GM19328 (cell line): ENCODE results near the gene RYR1.
"Not testable (repeated sequence)": the region's sequence is repeated elsewhere in the genome, so short reads cannot be mapped to it uniquely, and the experiment has no call there.

Experiments
- ATAC-seq: cut with Tn5 transposase; IDR thresholded peaks from one replicate; pipeline ENCODE4 v1.9.1; 2021; ENCODE audit warnings: mild to moderate bottlenecking, moderate library complexity; ENCODE audit not compliant: unreplicated experiment

The RYR1 gene

GRCh38 chr19:38599722-38600121 lies 166.2 kb downstream of the RYR1 start:
- no peak for ATAC-seq

- not testable (repeated sequence) for ATAC-seq
Measured at GRCh38 chr19:38602856-38603255, 169.4 kb downstream of the RYR1 start.

DNA sequence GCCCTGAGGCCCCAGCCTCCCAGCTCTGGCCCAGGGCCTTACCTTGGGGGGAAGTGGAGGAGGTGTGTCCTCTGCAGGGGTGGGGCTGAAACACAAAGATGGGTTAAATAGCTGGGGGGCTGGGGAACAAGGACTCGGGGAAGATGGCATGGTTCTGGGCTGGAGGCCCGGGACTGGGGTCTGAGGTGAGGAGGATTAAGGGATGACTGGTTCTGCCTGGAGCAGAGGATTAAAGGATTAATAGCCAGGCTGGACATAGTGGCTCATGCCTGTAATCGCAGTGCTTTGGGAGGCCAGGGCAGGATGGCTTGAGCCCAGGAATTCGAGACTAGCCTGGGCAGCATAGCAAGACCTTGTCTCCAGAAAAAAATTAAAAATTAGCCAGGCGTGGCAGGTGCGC lies 172.6 kb downstream of the RYR1 start:
- ATAC-seq: no peak

DNA sequence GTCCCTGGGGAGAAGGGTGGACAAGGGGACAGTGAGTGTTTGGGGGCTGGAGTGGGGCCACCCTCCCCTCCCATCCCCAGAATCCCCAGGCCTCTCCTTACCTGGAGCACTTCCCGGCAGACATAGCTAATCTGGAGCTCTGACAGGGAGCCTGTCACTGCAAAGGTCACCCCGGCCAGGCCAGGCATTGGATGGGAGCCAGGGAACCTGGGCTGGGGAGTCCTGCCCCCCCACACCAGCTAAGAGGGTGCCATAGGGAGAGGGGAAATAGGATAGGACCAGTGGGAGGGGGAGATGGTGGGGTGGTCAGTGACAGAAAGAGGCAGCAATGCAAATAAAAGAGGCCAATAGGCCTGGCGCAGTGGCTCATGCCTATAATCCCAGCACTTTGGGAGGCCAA lies 180.8 kb downstream of the RYR1 start:
- no peak for ATAC-seq

DNA sequence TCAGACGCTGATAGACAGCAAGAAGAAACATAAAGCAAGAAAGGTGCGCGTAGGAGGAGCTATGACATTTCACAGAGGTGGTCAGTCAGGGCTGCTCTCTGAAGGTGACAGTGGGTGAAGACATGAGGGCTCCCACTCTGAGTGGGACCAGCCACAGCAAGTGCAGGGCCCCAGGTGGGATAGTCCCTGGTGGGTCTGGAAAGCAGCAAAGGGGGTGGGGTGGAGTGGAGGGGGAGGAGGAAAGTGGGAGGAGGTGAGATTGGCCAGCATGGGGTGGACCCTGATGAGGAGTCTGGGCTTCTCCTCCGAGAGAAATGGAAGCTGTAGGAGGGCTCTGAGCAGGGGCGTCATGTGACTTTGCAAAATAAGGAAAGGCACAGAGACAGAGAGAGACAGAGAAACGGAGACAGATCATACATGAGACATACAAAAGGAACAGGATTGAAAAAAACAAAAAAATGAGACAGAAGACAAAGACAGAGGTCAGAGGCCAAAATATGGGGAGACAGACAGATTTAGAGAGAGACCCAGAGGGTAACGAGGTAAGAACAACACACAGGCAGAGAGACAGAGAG lies 181.6 kb downstream of the RYR1 start:
- ATAC-seq: no peak

DNA sequence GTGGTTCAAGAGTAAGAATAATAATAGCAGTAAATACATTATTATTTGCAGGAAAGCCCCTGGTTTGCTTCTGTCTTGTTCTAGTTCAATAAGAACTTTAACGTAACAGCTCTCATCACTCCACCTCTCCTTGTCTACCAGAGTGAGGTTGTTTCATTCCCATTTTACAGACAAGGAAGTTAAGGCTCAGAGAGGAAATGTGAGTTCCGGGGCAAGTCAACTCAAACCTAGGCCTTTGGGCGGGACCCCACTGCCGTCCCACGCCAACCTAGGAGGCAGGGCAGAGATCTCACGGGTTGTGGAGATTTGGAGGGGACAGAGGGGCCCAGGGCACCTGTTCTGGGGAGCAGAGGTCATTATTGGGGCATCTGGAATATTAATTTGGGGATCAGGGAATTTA lies 182.8 kb downstream of the RYR1 start:
- ATAC-seq: no peak

- no peak for ATAC-seq
Measured at GRCh38 chr19:38617283-38617763, 183.8 kb downstream of the RYR1 start.

GRCh38 chr19:38617764-38618589 lies 184.5 kb downstream of the RYR1 start, which contains the start of gene MAP4K1:
MAP4K1 (minus strand) TSS chr19:38617953; CDS start chr19:38617895, 58 bp downstream.
- ATAC-seq: peak; percentile 40

GRCh38 chr19:38618590-38619360 lies 185.3 kb downstream of the RYR1 start, which contains the start of gene EIF3K:
EIF3K (plus strand) TSS chr19:38619188; CDS start chr19:38619269, 81 bp downstream.
- ATAC-seq: peak; percentile 59

DNA sequence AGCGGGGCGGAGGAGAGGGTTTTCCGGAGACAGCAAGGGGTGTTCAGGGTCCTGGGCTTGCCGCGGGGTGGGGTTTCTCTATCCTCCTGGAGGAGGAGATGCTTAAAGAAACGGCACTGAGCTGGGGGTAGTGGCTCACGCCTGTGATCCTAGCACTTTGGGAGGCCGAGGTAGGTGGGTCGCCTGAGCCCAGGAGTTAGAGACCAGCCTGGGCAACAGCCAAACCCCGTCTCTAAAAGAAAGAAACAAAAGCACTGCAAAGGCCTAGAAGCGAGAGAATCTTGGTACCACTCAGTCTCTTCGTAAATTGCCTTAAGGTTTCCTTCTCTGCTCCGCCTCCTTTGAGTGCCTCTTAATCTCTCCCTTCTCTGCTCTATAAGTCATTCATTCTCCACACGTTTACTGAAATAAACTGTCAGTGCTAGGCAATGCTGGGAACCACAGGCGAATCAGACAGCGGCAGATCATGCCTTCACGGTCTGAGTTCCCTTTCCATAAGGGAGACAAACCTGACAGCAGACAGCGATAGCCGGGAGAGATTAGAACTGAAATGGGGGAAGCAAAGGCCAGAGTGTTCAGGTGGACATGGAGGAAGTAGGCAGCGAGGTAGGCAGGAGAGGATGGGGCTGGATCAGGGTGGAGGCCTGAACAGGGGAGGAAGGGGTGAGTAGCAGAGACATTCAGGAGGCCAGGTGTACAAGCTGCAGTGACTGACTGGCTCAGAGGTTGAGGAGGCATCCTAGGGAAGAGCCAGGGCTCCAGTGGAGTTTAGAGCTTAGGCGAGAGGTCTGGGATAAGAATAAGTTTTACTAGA lies 186.1 kb downstream of the RYR1 start:
- no peak for ATAC-seq

GRCh38 chr19:38624822-38625221 lies 191.3 kb downstream of the RYR1 start:
- ATAC-seq: no peak

- ATAC-seq: no peak
Measured at GRCh38 chr19:38626401-38626800, 192.9 kb downstream of the RYR1 start.

DNA sequence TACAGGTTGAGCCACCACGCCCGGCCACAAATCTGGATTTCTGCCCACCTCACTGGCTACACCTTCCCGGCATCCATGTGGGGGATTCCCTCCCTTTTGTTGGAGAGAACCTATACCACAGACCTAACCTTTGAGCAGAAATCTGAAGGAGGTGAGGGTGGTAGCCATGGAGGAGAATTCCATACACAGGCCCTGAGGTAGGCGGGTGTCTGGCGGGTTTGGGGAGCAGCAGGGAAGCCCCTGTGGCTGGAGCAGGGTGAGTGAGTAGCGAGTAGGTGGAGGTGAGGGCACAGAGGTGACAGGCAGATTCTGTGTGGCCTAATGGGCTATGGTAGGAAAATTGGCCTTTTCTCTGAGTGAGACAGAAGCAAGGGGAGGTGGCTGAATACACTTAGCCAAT lies 196.1 kb downstream of the RYR1 start:
- ATAC-seq: no peak

DNA sequence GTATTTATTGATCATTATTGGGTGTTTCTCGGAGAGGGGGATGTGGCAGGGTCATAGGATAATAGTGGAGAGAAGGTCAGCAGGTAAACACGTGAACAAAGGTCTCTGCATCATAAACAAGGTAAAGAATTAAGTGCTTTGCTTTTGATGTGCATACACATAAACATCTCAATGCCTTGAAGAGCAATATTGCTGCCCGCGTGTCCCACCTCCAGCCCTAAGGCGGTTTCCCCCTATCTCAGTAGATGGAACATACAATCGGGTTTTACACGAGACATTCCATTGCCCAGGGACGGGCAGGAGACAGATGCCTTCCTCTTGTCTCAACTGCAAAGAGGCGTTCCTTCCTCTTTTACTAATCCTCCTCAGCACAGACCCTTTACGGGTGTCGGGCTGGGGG lies 197.8 kb downstream of the RYR1 start:
- not testable (repeated sequence) for ATAC-seq

- ATAC-seq: not testable (repeated sequence)
Measured at GRCh38 chr19:38631811-38632475, 198.5 kb downstream of the RYR1 start.

- no peak for ATAC-seq
Measured at GRCh38 chr19:38632476-38633213, 199.2 kb downstream of the RYR1 start.

GRCh38 chr19:38634757-38635482 lies 201.4 kb downstream of the RYR1 start:
- ATAC-seq: no peak

- ATAC-seq: no peak
Measured at GRCh38 chr19:38635483-38636399, 202.2 kb downstream of the RYR1 start.
